ENCODE data around the gene MEGF10.

The MEGF10 gene

DNA sequence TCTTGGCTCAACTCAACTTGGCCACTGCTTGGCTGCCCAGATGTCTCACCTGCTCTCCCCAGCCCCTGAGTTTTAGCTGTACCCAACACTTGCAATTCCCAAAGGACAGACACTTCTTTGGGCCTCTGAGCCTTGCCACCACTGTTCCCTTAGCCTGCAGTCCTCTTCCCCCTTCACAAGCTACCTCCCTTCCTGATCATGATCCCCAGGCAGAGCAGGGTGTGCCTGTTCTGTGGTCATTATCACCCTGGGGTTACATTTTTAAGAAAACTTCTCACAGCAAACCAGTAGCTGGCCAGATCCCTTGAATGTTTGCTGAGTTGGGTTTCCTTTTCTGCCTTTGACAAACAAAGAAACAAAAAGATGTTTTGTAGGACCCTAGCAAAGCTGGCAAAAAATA lies 139.3 kb downstream of the MEGF10 start:
- DNase-seq (ENCODE audit: low read depth): no peak

DNA sequence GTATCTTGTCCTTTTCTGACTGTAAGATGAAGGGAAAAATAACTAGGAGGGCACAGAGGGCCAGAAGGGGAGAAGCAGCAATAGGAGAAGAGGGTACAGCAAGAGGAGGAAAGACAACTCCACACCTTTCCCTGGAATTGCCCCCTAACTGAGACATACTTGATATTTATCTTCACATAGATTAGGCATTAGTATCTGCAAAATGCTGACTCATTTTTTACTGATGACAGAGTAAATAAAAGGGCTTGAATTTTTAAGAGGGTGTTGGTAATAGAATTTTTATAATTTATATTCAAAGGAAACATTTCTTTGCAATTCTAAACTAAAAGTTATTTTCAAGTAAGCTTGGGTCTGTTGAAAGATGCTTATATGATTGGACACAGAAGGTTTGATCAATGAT lies 140.0 kb downstream of the MEGF10 start:
- TF ChIP-seq, protein P1, sequence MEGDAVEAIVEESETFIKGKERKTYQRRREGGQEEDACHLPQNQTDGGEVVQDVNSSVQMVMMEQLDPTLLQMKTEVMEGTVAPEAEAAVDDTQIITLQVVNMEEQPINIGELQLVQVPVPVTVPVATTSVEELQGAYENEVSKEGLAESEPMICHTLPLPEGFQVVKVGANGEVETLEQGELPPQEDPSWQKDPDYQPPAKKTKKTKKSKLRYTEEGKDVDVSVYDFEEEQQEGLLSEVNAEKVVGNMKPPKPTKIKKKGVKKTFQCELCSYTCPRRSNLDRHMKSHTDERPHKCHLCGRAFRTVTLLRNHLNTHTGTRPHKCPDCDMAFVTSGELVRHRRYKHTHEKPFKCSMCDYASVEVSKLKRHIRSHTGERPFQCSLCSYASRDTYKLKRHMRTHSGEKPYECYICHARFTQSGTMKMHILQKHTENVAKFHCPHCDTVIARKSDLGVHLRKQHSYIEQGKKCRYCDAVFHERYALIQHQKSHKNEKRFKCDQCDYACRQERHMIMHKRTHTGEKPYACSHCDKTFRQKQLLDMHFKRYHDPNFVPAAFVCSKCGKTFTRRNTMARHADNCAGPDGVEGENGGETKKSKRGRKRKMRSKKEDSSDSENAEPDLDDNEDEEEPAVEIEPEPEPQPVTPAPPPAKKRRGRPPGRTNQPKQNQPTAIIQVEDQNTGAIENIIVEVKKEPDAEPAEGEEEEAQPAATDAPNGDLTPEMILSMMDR (IDR thresholded peaks at IDR 0.05; ENCODE audit: low read depth, low read length, missing control alignments): no peak
- H3K4me3 ChIP-seq (ENCODE audit: low read depth, low read length): no peak overlapping the region
- DNase-seq (ENCODE audit: low read depth): no peak

More for the DNA sequence above, 139.3 kb downstream of the MEGF10 start:
- TF ChIP-seq, protein P1 (IDR thresholded peaks at IDR 0.05; ENCODE audit: low read depth, low read length, missing control alignments): no peak
- no peak overlapping the region for H3K4me3 ChIP-seq (ENCODE audit: low read depth, low read length)

GRCh38 chr5:127431977-127432585 lies 141.5 kb downstream of the MEGF10 start:
- DNase-seq (ENCODE audit: low read depth): no peak

GRCh38 chr5:127433526-127433925 lies 142.9 kb downstream of the MEGF10 start:
- no peak for DNase-seq (ENCODE audit: low read depth)
- H3K4me3 ChIP-seq (ENCODE audit: low read depth, low read length): no peak overlapping the region
- TF ChIP-seq, protein P1 (IDR thresholded peaks at IDR 0.05; ENCODE audit: low read depth, low read length, missing control alignments): no peak

More at GRCh38 chr5:127431977-127432585, 141.5 kb downstream of the MEGF10 start:
- TF ChIP-seq, protein P1 (IDR thresholded peaks at IDR 0.05; ENCODE audit: low read depth, low read length, missing control alignments): no peak
- no peak overlapping the region for H3K4me3 ChIP-seq (ENCODE audit: low read depth, low read length)

DNA sequence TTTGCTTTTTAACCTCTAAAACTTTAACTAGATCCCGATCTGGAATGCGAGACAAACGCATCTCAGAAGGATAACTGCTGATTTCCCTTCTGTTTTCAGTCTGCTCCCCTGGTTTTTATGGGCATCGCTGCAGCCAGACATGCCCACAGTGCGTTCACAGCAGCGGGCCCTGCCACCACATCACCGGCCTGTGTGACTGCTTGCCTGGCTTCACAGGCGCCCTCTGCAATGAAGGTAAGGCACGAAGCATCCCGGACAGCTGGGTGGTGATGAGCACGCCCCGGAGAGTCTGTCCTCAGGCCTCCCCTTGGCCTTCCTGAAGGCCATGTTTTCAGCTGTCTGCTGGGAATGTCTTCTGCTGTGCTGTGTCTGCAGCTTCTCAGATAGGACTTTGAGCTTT lies 144.0 kb downstream of the MEGF10 start:
- TF ChIP-seq, protein P1 (IDR thresholded peaks at IDR 0.05; ENCODE audit: low read depth, low read length, missing control alignments): no peak
- no peak for DNase-seq (ENCODE audit: low read depth)

GRCh38 chr5:127435821-127436220 lies 145.2 kb downstream of the MEGF10 start:
- TF ChIP-seq, protein P1 (IDR thresholded peaks at IDR 0.05; ENCODE audit: low read depth, low read length, missing control alignments): no peak
- H3K4me3 ChIP-seq (ENCODE audit: low read depth, low read length): no peak overlapping the region
- no peak for DNase-seq (ENCODE audit: low read depth)

More for the DNA sequence above, 144.0 kb downstream of the MEGF10 start:
- no peak overlapping the region for H3K4me3 ChIP-seq (ENCODE audit: low read depth, low read length)

- TF ChIP-seq, protein P1 (IDR thresholded peaks at IDR 0.05; ENCODE audit: low read depth, low read length, missing control alignments): no peak
- no peak for DNase-seq (ENCODE audit: low read depth)
- no peak overlapping the region for H3K4me3 ChIP-seq (ENCODE audit: low read depth, low read length)
Measured at GRCh38 chr5:127439644-127440043, 149.0 kb downstream of the MEGF10 start.
